ENCODE measurements around the gene PRKAG1.

- TF ChIP-seq POLR2A (IDR thresholded peaks at IDR 0.05) (no peak), CTCF (IDR thresholded peaks at IDR 0.05) (no peak), POLR2AphosphoS5 (IDR thresholded peaks at IDR 0.05) (no peak)
Observed at GRCh38 chr12:49066120-49066519, 47.5 kb upstream of the PRKAG1 start.
